Measurements from ENCODE around the gene HLA-DOB.
"Not testable (repeated sequence)": the region's sequence is repeated elsewhere in the genome, so short reads cannot be mapped to it uniquely, and the experiment has no call there.

The HLA-DOB gene

DNA sequence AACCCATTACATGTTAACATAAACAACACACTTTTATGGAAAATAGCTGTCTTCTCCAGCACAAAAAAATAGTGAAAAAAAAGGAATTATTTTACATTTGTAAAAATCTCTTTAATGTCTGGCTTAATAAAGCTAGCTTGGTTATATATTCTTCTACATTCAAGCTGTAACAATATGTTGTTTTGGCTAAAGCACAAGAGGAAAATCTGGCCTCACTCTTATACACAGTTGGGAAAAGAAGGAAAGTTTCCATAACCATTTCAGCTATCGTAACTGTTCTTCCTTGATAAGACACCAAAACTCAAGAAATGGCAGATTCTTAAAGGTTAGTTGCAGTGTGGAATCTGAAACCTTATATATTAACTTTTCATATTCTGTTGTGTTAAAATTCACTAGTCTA, 7.6 kb downstream of the HLA-DOB start:
- no peak for TF ChIP-seq ZC3H10 (CRISPR knock-in tag; IDR thresholded peaks at IDR 0.05)
- TF ChIP-seq ESRRG (CRISPR knock-in tag; IDR thresholded peaks at IDR 0.05) = no peak
- TF ChIP-seq, protein P1, sequence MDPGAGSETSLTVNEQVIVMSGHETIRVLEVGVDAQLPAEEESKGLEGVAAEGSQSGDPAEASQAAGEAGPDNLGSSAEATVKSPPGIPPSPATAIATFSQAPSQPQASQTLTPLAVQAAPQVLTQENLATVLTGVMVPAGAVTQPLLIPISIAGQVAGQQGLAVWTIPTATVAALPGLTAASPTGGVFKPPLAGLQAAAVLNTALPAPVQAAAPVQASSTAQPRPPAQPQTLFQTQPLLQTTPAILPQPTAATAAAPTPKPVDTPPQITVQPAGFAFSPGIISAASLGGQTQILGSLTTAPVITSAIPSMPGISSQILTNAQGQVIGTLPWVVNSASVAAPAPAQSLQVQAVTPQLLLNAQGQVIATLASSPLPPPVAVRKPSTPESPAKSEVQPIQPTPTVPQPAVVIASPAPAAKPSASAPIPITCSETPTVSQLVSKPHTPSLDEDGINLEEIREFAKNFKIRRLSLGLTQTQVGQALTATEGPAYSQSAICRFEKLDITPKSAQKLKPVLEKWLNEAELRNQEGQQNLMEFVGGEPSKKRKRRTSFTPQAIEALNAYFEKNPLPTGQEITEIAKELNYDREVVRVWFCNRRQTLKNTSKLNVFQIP (CRISPR knock-in tag; IDR thresholded peaks at IDR 0.05; ENCODE audit: borderline replicate concordance, low read depth) = no peak
- TF ChIP-seq BACH2 (CRISPR knock-in tag; IDR thresholded peaks at IDR 0.05; ENCODE audit: borderline replicate concordance) = no peak
- TF ChIP-seq ARNTL (CRISPR knock-in tag; IDR thresholded peaks at IDR 0.05; ENCODE audit: borderline replicate concordance, low read depth) = no peak
- ATAC-seq = no peak

DNA sequence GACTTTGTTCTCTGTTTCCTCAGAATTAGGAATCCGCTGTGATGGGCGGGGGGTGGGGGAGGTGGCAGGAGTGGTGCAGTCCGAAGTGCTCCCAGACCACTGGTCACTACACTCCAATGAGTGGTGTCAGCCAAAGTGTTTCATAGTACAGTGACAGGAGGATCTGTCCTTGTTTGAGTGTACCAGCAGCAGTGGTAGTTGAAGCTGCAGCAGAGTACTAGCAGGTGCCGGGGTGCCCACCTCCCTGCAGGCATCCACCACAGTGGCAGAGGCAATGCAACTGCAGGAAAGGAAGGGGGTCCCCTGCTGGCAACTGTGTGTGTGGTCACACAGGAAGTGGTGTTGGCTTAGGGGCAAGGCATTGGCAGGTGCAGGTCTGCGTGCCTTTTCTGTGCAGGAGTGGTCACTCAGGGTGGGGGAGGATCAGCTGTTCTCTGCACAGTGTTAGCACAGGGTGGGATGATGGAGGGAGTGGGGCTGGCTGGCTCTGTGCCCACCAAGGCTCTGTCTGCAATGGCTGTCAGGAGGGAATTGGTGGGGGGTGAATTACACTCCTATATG, 9.7 kb downstream of the HLA-DOB start:
- TF ChIP-seq ISL1 (CRISPR knock-in tag; IDR thresholded peaks at IDR 0.05) (no peak), ZNF70 (CRISPR knock-in tag; IDR thresholded peaks at IDR 0.05) (no peak), TCF4 (CRISPR knock-in tag; IDR thresholded peaks at IDR 0.05; ENCODE audit: borderline replicate concordance) (no peak), RARB (CRISPR knock-in tag; IDR thresholded peaks at IDR 0.05) (no peak)
- TF ChIP-seq, protein P1 (CRISPR knock-in tag; IDR thresholded peaks at IDR 0.05; ENCODE audit: borderline replicate concordance, low read depth) = no peak
- no peak for ATAC-seq

DNA sequence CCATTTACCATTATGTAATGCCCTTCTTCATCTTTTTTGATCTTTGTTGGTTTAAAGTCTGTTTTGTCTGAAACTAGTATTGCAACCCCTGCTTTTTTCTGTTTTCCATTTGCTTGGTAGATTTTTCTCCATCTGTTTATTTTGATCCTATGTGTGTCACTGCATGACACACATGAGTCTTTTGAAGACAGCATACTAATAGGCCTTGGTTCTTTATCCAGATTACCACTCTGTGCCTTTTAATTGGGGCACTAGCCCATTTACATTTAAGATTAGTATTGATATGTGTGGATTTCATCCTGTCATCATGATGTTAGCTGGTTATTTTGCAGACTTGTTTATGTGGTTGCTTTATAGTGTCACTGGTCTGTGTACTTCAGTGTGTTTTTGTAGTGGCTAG, 11.4 kb downstream of the HLA-DOB start:
- ATAC-seq = not testable (repeated sequence)

DNA sequence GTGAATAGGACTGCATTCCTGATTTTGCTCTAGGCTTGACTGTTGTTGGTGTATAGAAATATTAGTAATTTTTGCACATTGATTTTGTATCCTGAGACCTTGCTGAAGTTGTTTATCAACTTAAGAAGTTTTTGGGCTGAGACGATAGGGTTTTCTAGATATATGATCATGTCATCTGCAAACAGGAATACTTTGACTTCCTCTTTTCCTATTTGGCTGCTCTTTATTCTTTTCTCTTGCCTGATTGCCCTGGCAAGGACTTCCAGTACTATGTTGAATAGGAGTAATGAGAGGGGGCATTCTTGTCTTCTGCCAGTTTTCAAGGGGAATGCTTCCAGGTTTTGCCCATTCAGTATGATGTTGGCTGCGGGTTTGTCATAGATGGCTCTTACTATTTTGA, 13.4 kb downstream of the HLA-DOB start:
- TF ChIP-seq, protein P2, sequence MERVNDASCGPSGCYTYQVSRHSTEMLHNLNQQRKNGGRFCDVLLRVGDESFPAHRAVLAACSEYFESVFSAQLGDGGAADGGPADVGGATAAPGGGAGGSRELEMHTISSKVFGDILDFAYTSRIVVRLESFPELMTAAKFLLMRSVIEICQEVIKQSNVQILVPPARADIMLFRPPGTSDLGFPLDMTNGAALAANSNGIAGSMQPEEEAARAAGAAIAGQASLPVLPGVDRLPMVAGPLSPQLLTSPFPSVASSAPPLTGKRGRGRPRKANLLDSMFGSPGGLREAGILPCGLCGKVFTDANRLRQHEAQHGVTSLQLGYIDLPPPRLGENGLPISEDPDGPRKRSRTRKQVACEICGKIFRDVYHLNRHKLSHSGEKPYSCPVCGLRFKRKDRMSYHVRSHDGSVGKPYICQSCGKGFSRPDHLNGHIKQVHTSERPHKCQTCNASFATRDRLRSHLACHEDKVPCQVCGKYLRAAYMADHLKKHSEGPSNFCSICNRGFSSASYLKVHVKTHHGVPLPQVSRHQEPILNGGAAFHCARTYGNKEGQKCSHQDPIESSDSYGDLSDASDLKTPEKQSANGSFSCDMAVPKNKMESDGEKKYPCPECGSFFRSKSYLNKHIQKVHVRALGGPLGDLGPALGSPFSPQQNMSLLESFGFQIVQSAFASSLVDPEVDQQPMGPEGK (CRISPR knock-in tag; IDR thresholded peaks at IDR 0.05; ENCODE audit: borderline replicate concordance) = no peak
- no peak for TF ChIP-seq PPARA (CRISPR knock-in tag; IDR thresholded peaks at IDR 0.05; ENCODE audit: borderline replicate concordance)
- TF ChIP-seq ZNF70 (CRISPR knock-in tag; IDR thresholded peaks at IDR 0.05) = no peak
- no peak for TF ChIP-seq BACH2 (CRISPR knock-in tag; IDR thresholded peaks at IDR 0.05; ENCODE audit: borderline replicate concordance)
- TF ChIP-seq TOX (CRISPR knock-in tag; IDR thresholded peaks at IDR 0.05; ENCODE audit: borderline replicate concordance) = no peak
- no peak for TF ChIP-seq RARB (CRISPR knock-in tag; IDR thresholded peaks at IDR 0.05)
- TF ChIP-seq OSR1 (CRISPR knock-in tag; IDR thresholded peaks at IDR 0.05) = no peak
- TF ChIP-seq ESRRG (CRISPR knock-in tag; IDR thresholded peaks at IDR 0.05) = no peak
- no peak for TF ChIP-seq ZFP3 (CRISPR knock-in tag; IDR thresholded peaks at IDR 0.05)
- no peak for ATAC-seq

DNA sequence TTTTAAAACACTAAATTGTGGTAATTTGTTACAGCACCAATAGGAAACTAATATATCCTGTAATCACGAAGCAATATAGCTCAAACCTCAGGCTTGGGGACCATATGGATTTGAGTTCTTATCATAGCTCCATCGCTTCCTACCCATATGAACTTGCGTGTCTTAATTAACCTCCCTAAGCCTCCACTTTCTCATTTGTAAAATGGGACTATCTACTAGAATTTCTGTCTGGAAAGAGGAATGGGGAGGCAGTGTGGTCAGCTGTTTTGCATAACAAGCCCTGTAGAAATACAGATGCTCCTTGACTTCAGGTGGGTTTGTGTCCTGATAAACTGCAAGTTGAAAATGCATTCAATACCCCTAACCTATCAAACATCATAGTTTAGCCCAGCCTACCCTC, 17.1 kb downstream of the HLA-DOB start:
- ATAC-seq = no peak
- TF ChIP-seq ESRRG (CRISPR knock-in tag; IDR thresholded peaks at IDR 0.05) (no peak), CSDC2 (CRISPR knock-in tag; IDR thresholded peaks at IDR 0.05) (no peak), ARNTL (CRISPR knock-in tag; IDR thresholded peaks at IDR 0.05; ENCODE audit: borderline replicate concordance, low read depth) (no peak), RARB (CRISPR knock-in tag; IDR thresholded peaks at IDR 0.05) (no peak), TCF4 (CRISPR knock-in tag; IDR thresholded peaks at IDR 0.05; ENCODE audit: borderline replicate concordance) (no peak), GLIS3 (CRISPR knock-in tag; IDR thresholded peaks at IDR 0.05) (no peak), ZFP30 (CRISPR knock-in tag; IDR thresholded peaks at IDR 0.05) (no peak), SNAI2 (CRISPR knock-in tag; IDR thresholded peaks at IDR 0.05) (no peak), ZNF70 (CRISPR knock-in tag; IDR thresholded peaks at IDR 0.05) (no peak), ZC3H10 (CRISPR knock-in tag; IDR thresholded peaks at IDR 0.05) (no peak), OSR1 (CRISPR knock-in tag; IDR thresholded peaks at IDR 0.05) (no peak), TOX (CRISPR knock-in tag; IDR thresholded peaks at IDR 0.05; ENCODE audit: borderline replicate concordance) (no peak)
- TF ChIP-seq, protein P3, sequence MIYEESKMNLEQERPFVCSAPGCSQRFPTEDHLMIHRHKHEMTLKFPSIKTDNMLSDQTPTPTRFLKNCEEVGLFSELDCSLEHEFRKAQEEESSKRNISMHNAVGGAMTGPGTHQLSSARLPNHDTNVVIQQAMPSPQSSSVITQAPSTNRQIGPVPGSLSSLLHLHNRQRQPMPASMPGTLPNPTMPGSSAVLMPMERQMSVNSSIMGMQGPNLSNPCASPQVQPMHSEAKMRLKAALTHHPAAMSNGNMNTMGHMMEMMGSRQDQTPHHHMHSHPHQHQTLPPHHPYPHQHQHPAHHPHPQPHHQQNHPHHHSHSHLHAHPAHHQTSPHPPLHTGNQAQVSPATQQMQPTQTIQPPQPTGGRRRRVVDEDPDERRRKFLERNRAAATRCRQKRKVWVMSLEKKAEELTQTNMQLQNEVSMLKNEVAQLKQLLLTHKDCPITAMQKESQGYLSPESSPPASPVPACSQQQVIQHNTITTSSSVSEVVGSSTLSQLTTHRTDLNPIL (CRISPR knock-in tag; IDR thresholded peaks at IDR 0.05; ENCODE audit: low read depth) = no peak
